COLO668 (cell line): ENCODE measurements around the gene KDM4C.

ENCODE experiments used
- DNase-seq: peaks from one replicate; lab custom pipeline; 2025; ENCODE audit not compliant: unreplicated experiment; lab: John Stamatoyannopoulos, UW

The KDM4C gene

DNA sequence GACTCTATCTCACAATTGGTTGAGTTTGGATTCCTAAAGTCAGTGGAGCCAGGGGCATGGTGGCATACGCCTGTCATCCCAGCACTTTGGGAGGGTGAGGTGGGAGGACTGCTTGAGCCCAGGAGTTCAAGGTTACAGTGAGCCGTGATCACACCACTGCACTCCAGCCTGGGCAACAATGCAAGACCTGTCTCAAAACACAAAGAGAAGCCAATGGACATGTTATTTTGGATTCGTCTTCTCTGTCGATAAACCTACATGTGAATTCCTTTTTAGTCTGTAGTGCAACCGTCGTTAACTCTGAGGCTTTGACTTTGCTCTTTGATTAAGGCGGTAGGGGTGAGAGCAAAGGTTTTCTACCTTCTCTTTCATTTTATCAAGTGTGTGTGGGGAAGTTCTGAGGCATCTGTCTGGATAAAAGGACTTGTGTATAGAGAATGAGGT lies 142.7 kb downstream of the KDM4C start:
- no peak for DNase-seq

DNA sequence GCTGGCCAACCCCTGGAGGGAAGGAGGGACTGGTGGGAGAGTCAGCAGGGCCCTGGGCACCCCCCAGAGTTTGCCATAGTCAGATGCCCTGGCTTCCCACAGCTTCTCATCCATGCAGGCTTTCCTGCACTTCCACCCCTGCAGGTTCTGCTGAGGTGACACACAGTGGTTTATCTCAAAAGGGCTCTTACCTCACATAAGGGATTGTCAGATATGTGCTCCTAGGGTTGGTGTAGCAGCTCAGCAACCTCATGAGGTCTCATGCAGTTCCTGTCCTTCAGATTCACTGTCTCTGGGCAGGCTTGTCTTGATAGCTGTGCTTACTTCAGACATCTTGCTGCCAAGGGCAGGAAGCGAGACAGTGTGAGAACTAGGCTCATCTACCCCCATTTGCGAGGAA lies 143.4 kb downstream of the KDM4C start:
- no peak for DNase-seq

DNA sequence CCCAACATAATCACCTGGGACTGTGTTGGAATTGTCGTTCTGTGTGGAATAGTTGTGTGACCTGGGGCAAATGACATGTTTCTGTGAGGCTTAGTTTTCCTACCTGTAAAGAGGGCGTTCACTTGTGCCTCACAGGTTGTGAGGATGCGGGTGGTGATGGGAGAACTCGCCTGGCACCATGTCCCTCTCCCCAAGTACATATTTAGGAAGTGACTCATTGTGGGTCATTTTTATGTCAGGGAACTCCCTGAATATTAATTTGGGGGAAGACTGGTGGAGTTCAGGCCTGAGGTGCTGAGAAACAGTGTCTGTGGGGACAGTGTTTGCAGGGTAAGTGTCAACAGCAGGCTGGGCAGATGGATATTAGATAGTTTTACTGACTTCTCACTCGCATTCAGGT lies 144.7 kb downstream of the KDM4C start:
- no peak for DNase-seq

DNA sequence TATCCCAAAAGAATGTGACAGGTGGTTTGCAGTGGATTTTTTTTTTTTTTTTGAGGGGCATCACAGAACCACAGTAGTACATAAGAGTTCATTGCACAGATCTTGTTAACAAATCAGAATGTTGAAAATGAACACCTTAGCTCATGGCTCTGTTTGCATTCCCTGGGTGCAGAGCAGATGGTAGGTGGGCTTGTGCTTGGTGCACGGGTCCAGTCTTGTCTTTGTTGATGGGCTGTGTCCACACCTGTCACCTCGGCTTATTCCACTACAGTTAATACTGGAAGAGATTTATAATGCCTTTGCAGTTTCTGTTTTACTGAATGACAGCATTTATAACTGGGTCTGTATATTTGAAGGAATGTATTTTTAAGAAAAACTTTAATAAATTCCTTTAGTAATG lies 146.6 kb downstream of the KDM4C start:
- DNase-seq: no peak

DNA sequence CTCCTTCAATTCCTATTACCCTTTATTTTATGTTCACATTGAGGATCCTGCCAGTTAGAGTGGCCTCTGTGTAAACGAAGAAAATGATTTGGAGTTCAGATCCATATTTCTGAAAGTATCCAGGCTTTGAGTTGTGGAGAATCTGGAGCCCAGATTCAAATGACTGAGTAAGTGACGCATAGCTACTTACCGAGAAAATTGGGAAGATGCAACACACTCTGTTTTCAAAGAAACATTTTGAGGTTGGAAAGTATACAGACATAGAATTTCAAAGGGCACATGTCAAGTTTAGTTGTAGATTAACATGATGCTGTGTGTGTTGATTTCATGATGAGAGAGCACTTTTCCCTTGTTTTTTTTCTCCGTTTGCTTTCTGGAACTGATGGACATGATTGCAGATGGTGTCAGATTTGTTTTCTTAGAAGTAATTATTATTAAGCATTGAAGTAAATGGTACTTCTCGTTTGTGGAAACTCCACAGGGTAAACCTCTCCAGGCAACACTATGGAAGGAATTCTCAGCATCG lies 148.1 kb downstream of the KDM4C start:
- DNase-seq: no peak

DNA sequence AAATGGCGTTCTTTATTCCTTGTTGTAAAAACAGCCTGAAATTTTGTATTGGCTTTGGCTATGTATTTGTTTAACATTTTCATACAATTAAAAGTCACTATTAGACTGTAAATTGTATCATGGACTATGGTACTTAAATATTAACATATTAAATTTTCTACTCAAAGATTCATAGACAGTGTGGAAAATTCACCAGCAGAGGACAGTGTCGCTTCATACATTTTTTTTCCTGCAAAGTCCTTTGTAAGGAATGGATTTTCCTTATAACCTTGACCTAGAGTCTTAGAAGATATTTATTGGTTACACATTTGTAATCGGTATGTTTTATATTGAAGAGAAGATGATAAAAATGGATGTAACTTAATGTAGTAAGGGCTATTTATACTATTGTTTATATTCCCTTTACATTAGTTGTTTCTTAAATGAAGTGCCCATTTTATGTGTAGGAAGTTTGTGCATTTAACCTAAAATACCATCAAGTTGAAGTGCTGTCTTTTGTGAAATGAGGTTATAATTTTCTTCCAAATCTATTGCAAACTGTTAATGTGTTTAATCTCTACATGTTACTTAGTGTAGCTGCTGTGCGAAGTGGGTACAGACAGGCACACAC lies 150.1 kb downstream of the KDM4C start:
- peak; percentile 7 for DNase-seq

DNA sequence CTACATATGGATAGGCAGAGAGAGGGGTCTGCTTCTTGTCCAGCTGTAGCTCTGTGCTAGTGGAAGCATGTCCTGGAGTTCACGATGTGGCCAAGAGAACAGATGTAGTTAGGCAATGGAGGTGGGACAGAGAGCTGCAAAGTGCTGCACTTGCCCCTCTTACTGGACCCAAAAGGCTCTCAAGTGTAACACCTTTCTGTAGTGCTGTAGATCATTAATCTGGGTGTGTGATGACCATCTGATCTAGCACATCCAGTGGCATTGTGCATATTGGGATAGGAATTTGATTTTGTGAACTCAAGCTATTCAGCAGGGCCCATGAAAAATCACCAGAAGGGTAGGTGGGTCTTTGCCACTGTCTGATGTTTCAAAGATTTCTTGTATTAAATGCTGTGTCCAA lies 151.4 kb downstream of the KDM4C start:
- no peak for DNase-seq

DNA sequence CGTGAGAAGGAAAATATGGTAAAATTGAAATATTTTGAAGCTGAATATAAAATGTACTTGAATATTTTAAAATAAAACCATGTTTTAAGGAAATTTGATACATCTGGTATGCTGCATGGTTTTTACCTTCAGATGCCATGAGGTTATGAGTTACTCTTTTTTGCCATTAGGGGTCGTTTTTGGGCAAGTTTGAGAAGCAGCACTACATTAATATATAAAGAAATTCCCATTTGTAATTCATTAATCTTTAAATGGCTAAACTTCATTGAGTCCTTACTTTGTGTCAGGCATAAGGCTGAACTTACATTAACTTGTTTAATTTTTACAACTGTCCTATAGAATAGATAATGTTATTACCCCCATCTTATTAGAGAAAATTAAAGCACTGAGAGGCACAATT lies 152.3 kb downstream of the KDM4C start:
- no peak for DNase-seq

DNA sequence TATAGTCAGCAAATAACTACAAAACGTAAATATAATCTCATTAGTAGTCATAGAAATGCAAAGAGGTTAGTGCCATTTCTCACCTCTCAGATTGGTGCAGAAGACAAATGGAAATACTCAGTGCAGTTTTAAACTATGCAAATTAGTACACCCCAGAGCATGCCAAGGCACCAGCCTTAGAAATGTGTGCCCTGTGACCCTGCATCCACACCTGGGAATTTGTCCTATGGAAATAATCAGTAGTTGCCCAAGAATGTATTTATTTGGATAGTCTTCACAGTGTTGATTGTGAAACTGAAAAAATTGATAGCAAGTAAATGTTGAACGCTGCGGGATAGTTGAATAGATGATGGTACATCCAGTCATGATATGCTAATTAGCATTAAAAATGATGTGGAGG lies 152.7 kb downstream of the KDM4C start:
- no peak for DNase-seq

DNA sequence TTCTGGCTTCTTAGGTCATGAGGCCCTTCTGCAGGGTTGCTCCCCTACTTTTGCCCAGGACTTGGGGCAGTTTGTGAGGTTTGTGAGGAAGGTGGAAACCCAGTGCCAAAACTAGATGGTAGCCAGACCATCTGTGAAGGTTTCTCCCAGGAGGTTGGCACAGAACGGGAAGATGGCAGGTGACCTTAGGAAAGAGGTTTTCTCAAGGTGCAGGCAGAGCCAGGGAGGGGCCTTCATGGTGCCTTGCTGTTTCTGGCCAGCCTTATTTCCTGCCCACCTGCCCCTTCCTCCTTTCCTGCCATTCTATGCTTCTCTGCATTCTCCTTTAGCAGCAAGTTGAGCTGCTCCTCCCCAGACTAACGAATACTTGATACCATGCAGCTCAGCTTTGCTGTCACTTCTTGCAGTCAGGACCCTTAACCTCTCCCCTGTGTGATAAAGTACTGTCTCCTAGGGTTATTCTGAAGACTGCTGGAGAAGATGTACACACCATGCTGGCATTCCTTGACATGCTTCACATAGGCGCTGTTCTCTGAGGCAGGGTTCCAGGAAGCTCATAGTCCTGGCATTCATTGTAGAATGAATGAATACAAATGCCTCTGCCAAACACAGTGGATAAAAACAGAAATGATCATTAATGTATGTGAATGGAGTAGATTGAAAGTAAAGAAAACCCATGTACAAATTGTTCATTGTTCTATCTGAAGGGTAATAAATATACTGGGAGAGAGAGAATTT lies 154.3 kb downstream of the KDM4C start:
- no peak for DNase-seq

DNA sequence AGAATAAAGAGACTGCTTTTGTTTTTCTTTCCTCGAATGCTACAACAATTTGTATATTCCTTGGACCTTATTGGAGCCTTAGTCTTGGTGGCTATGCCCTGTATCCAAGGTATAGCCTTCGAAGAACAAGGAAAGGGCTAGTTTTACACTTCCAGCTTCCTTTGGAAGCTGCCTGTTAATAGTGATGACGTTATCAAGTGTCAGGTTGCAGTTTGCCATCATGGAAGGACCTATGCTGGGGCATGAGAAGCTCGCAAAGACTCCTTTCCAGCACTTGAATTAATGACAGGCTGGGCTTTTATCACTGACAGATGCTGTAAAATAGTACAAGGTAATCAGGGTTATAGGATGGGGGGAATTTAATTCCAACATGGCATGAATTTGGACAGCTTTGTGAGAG lies 157.9 kb downstream of the KDM4C start:
- no peak for DNase-seq

DNA sequence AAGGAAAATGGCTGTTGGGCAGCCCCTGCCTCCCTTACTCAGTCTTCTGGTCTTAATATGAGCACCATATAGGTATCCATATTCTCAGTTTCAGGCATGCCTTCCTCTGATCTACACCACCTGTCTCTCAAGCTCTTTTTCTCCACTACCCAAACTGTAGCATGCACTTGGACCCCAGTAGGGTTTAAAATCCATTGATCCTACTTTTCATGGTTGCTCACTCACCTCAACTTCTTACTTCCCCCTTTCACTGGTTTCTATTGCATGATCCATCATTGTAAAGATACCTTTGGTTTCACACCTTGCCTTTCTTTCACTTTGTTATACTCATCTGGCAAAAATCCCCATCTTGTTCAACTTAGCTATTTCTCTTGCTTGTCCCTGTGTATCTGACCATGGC lies 159.4 kb downstream of the KDM4C start:
- no peak for DNase-seq

DNA sequence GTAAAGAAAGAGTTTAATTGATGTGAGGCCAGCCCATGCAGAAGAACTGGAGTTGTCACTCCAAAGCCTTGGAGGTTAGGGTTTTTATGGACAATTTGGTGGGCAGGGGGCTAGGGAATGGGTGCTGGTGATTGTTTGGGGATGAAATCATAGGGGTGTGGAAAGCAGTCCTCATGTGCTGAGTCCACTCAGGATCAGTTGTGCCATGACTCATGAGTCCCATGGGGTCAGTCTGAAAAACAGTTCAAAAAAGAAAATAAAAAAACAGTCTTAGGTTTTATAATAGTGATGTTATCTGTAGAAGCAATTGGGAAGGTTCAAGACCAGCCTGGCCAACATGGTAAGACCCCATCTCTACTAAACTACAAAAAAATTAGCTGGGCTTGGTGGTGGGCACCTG lies 162.3 kb downstream of the KDM4C start:
- no peak for DNase-seq

DNA sequence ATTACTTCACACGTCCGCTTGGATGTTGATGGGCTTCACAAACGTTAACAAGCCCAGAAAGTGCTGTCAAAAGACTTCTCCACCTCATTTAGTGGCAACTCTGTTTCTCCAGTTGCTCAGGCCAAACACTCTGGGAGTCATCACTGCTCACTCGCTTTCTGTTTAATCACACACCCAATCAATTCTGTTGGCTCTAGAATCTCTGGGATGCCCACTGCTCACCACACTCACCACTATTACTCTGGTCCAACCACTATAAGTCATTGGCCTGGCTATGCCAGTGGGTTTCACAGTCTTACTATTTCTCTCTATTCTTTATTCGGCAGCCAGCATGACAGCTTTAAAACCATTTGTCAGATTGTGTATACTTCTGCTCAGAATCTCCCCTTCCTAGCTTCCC lies 163.5 kb downstream of the KDM4C start:
- DNase-seq: no peak

DNA sequence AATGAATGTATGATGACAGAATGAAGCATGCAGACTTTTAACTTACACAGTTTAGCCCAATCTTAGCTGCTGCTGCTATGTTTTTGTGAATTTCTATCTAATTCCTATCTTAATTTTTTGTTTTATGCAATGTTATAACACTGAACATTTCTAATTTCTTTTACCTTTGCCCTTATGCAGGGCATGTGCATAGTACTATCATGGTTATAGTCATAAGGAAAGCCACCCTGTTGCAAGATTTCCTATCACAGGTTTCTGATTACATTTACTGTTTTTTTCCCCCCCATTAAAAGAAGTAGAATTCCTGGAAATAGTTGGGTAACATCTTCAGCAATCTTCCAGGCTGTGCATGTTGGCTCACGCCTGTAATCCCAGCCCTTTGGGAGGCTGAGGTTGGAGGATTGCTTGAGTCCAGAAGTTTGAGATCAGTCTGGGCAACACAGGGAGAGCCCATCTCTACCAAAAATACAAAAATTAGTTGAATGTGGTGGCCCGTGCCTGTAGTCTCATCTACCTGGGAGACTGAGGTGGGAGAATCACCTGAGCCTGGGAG lies 164.4 kb downstream of the KDM4C start:
- no peak for DNase-seq

DNA sequence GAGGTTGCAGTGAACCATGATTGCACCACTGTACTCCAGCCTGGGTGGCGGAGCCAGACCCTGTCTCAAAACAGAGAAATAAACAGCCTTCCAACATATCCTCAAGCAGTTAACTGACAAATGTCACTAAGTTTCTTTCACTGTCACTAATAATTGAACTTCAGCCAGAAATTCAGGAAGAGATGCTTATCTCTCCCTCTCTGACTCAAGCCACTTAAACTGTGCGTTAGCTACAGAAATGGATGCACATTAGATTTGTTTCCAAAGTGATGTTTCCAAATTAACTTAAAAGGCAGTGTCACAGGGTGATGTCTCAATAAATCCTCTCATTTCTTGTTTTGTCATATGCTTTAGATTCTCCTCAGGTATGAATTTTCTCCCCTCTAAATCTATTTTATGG lies 164.9 kb downstream of the KDM4C start:
- no peak for DNase-seq

DNA sequence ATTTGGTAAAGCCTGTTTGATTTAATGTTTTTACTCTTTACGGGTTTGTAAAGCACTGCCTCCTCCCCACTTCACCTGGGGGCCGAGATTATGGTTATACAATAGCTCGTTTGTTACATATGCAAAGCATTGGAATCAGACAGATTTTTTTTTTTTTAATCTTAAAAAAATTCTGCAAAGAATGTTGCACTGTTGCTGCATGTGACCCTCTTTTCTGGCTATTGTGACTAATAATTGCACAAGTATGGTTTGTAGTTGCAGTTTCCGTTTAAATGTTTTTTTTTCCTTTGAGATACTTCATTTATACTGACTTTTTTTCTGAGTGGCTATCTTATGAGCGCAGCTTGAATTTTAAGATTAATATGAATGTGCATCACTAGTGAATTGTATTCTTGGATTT lies 165.3 kb downstream of the KDM4C start:
- no peak for DNase-seq

DNA sequence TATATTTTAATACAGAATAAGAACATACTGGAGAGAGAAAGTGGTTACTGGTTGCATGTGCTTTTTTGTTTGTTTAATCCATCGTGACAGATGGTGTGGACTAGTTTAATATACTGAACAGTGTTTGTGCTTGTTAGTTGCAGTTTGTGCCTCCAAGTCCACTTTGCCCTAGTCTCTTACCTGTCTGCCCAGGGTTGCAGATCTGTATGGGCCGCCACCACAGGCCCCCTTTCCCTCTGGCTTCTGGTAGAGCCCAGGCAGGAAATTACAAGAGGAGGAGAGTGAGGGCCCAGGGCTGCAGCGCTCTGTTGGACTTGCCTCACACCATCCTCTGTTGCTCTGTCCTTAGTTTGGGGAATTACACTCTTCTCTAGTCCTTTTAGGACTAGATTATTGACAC lies 166.4 kb downstream of the KDM4C start:
- DNase-seq: no peak

DNA sequence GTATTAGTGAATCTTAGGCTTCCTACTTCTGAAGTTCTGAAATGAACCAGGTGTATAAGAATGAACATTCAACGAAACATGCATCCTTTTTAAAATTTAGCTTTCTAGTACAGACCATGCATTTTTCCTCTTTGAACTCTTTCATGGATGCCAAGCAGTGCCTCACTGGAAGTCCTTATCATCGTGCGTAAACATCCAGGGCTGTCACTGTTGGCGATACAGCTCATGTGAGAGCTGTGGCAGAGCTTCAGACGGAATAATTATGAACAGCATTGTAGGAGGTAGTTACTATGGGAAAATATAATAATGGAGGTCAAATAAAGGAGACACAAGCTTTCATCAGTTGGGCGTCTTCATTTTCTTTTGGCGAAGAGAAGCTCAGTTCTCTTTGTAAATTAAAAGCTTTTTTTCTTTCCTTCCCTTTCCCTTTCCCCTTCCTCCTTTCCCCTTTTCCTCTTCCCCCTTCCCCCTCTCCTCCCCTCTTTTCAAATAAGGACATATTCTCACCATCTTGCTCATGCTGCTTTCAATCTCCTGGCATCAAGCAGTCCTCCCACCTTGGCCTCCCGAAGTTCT lies 167.3 kb downstream of the KDM4C start:
- DNase-seq: no peak

DNA sequence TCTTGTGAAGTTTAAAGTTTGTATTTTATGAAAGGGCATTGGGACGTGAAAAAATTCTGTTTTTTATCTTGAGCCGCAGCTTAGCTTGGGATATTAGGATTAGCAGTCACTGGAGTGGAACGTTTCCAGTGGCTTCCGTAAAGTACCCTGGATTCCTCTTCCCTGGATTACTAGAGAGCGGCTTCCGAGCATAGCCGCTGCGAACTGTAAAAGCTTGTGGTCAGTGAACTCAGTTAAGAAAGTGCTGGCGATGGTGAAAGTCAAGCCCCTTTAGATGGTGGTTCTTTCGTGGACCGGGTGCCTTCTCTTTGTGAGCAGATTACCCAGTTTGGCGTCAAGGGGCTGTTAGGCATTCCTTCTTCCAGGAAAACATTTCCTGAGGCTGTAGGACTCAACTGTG lies 168.1 kb downstream of the KDM4C start:
- DNase-seq: no peak

DNA sequence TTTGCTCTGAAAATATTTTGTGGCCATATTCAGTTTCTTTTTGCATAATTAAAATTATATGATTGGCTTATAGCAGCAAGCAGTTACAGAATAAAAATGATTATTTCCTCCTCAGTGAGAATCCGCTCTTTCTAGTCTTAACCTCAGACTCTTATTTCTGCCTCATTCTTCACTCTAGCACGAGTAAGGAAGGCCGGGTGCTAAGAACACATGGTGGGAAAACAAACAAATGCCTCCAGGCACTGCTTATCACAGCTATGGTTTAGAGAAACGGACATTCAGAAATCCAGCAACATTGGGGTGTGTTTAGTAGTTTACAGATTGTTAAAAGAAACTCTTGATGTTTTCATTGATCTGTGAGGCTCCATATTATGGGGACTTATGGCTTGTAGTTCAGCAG lies 168.7 kb downstream of the KDM4C start:
- no peak for DNase-seq

DNA sequence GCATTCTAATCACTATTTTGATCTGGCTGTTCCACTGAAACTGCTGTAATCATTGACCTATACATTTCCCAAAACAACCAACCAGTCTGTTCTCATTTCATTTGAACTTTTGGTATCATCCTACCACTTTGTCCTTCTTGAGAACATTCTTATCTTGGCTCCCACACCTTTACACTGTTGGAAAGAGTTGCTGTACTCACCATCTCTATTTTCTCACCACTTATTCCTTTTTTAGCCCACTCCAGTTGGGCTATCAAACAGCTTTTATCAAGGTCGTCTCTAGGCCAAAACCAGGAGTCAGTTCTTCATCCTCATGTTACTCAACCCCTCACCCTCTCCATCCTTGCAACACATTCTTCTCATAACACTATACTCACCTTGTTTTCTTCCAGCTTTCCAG lies 170.1 kb downstream of the KDM4C start:
- no peak for DNase-seq
